HEK293 (cell line): Measurements from ENCODE around the gene ATF2.
"Not testable (repeated sequence)": the region's sequence is repeated elsewhere in the genome, so short reads cannot be mapped to it uniquely, and the experiment has no call there.

Experiments
- CTCF ChIA-PET: fragments of 350-600 bp; formaldehyde crosslinking; extraction: SDS; loops from one replicate; lab custom pipeline; 2021; ENCODE audit warnings: antibody characterized with exemption; lab: Yijun Ruan, JAX
- POLR2A ChIA-PET: fragments of 300-600 bp; formaldehyde crosslinking; extraction: SDS; loops from one replicate; lab custom pipeline; 2020; ENCODE audit warnings: antibody characterized with exemption, inconsistent platforms; lab: Yijun Ruan, JAX
- H3K27ac ChIP-seq: fragments of 200-500 bp; sonication (Bioruptor generic); 2 replicates; pipeline ENCODE4 v1.5.1; 2014; ENCODE audit warnings: low read depth, low read length, control low read depth, inconsistent platforms; ENCODE audit errors: extremely low read depth
- H3K36me3 ChIP-seq, 2 experiments: fragments of 200-500 bp in 1 of 2; sonication (Bioruptor generic) in 1 of 2; 1 replicate in 1 of 2; 2 replicates in 1 of 2; pipeline ENCODE4 v1.5.1; 2014 to 2017; ENCODE audit warnings: inconsistent platforms in 2 of 2, low read length in 2 of 2; ENCODE audit not compliant: control insufficient read depth in 2 of 2, insufficient read depth in 1 of 2
- H3K4me1 ChIP-seq: fragments of 200-500 bp; sonication (Bioruptor generic); 2 replicates; pipeline ENCODE4 v1.5.1; 2014; ENCODE audit warnings: mild to moderate bottlenecking, low read length, inconsistent platforms; ENCODE audit not compliant: control insufficient read depth, insufficient read depth
- H3K4me3 ChIP-seq: 2 replicates; pipeline ENCODE4 v1.5.1; 2011; ENCODE audit warnings: low read depth, mild to moderate bottlenecking, control low read depth, low read length, moderate library complexity
- H3K9me3 ChIP-seq: fragments of 200-500 bp; sonication (Bioruptor generic); 2 replicates; pipeline ENCODE4 v1.5.1; 2014; ENCODE audit warnings: low read depth, low read length, inconsistent platforms; ENCODE audit not compliant: control insufficient read depth, insufficient read depth
- HOXC10 ChIP-seq: sonication (generic); formaldehyde crosslinking; IDR thresholded peaks from 2 replicates; pipeline ENCODE4 v1.8.1; 2023; ENCODE audit warnings: mild to moderate bottlenecking, missing genetic modification reagents
- KLF7 ChIP-seq: fragments of 450-650 bp; formaldehyde crosslinking; IDR thresholded peaks from 2 replicates; pipeline ENCODE4 v1.5.1; 2016; ENCODE audit warnings: missing biosample characterization, missing genetic modification characterization, borderline replicate concordance
- PRDM10 ChIP-seq: fragments of 450-650 bp; formaldehyde crosslinking; IDR thresholded peaks from 2 replicates; pipeline ENCODE4 v1.5.1; 2016; ENCODE audit warnings: missing biosample characterization, missing genetic modification characterization
- SCRT1 ChIP-seq: fragments of 450-650 bp; formaldehyde crosslinking; IDR thresholded peaks from 2 replicates; pipeline ENCODE4 v1.5.1; 2016; ENCODE audit warnings: missing biosample characterization, missing genetic modification characterization, borderline replicate concordance
- SCRT2 ChIP-seq: fragments of 450-650 bp; formaldehyde crosslinking; IDR thresholded peaks from 2 replicates; pipeline ENCODE4 v1.5.1; 2016; ENCODE audit warnings: missing biosample characterization, missing genetic modification characterization
- SP7 ChIP-seq: fragments of 450-650 bp; formaldehyde crosslinking; IDR thresholded peaks from 2 replicates; pipeline ENCODE4 v1.5.1; 2016; ENCODE audit warnings: missing biosample characterization, missing genetic modification characterization
- ZBTB1 ChIP-seq: fragments of 450-650 bp; formaldehyde crosslinking; IDR thresholded peaks from 2 replicates; pipeline ENCODE4 v1.5.1; 2016; ENCODE audit warnings: missing biosample characterization, missing genetic modification characterization
- ZBTB17 ChIP-seq: fragments of 450-650 bp; formaldehyde crosslinking; IDR thresholded peaks from 2 replicates; pipeline ENCODE4 v1.5.1; 2016; ENCODE audit warnings: missing biosample characterization, missing genetic modification characterization
- ZBTB44 ChIP-seq: fragments of 450-650 bp; IDR thresholded peaks from 2 replicates; pipeline ENCODE4 v1.5.1; 2018; ENCODE audit warnings: missing biosample characterization, mild to moderate bottlenecking, missing genetic modification characterization
- ZIC2 ChIP-seq: fragments of 450-650 bp; formaldehyde crosslinking; IDR thresholded peaks from 2 replicates; pipeline ENCODE4 v1.5.1; 2016; ENCODE audit warnings: missing biosample characterization, missing genetic modification characterization
- ZNF121 ChIP-seq: fragments of 450-650 bp; formaldehyde crosslinking; IDR thresholded peaks from 2 replicates; pipeline ENCODE4 v1.5.1; 2016; ENCODE audit warnings: missing biosample characterization, missing genetic modification characterization
- ZNF155 ChIP-seq: fragments of 450-650 bp; formaldehyde crosslinking; IDR thresholded peaks from 2 replicates; pipeline ENCODE4 v1.5.1; 2016; ENCODE audit warnings: missing biosample characterization, missing genetic modification characterization
- ZNF2 ChIP-seq: fragments of 450-650 bp; formaldehyde crosslinking; IDR thresholded peaks from 2 replicates; pipeline ENCODE4 v1.5.1; 2016; ENCODE audit warnings: missing biosample characterization, missing genetic modification characterization
- ZNF211 ChIP-seq: fragments of 450-650 bp; formaldehyde crosslinking; IDR thresholded peaks from 2 replicates; pipeline ENCODE4 v1.5.1; 2016; ENCODE audit warnings: low read depth, missing biosample characterization, missing genetic modification characterization
- ZNF324 ChIP-seq: fragments of 450-650 bp; formaldehyde crosslinking; IDR thresholded peaks from 2 replicates; pipeline ENCODE4 v1.5.1; 2016; ENCODE audit warnings: missing biosample characterization, missing genetic modification characterization
- ZNF354C ChIP-seq: fragments of 450-650 bp; formaldehyde crosslinking; IDR thresholded peaks from 2 replicates; pipeline ENCODE4 v1.5.1; 2016; ENCODE audit warnings: missing biosample characterization, missing genetic modification characterization, low read depth, borderline replicate concordance
- ZNF426 ChIP-seq: fragments of 450-650 bp; formaldehyde crosslinking; IDR thresholded peaks from 2 replicates; pipeline ENCODE4 v1.5.1; 2017; ENCODE audit warnings: missing biosample characterization, missing genetic modification characterization, mild to moderate bottlenecking, inconsistent platforms, moderate library complexity
- ZNF580 ChIP-seq: fragments of 450-650 bp; formaldehyde crosslinking; IDR thresholded peaks from 2 replicates; pipeline ENCODE4 v1.5.1; 2016; ENCODE audit warnings: missing biosample characterization, missing genetic modification characterization
- ZNF585B ChIP-seq: fragments of 450-650 bp; formaldehyde crosslinking; IDR thresholded peaks from 2 replicates; pipeline ENCODE4 v1.5.1; 2016; ENCODE audit warnings: missing biosample characterization, missing genetic modification characterization
- ZNF654 ChIP-seq: fragments of 450-650 bp; formaldehyde crosslinking; IDR thresholded peaks from 2 replicates; pipeline ENCODE4 v1.5.1; 2016; ENCODE audit warnings: low read depth, missing biosample characterization, missing genetic modification characterization
- ZNF660 ChIP-seq: fragments of 450-650 bp; IDR thresholded peaks from 2 replicates; pipeline ENCODE4 v1.5.1; 2018; ENCODE audit warnings: missing biosample characterization, mild to moderate bottlenecking, missing genetic modification characterization
- ZNF830 ChIP-seq: fragments of 450-650 bp; IDR thresholded peaks from 2 replicates; pipeline ENCODE4 v1.5.0; 2018; ENCODE audit warnings: missing biosample characterization, missing genetic modification characterization, low read depth, mild to moderate bottlenecking, moderate library complexity

The ATF2 gene

GRCh38 chr2:175111200-175111657, 56.8 kb downstream of the ATF2 start:
- Histone ChIP-seq H3K36me3 (peaks cover 15 to 78% of the 10 kb centered on the region in 2 experiments), H3K4me1 (no peaks in the 10 kb centered on the region), H3K4me3 (no peak overlapping the region), H3K9me3 (no peaks in the 10 kb centered on the region), H3K27ac (no peak overlapping the region)
- peak; percentile 81 for TF ChIP-seq SCRT2 (tag by site-specific recombination)
- TF ChIP-seq SCRT1 (tag by site-specific recombination): 0 out of 2 replicates have a peak, but pooled peaks have one; percentile 41
- no peak for TF ChIP-seq ZBTB44
- no peak for TF ChIP-seq HOXC10 (CRISPR knock-in tag)
- peak; percentile 35 for TF ChIP-seq ZNF654 (tag by site-specific recombination)
- no peak for TF ChIP-seq ZNF585B (tag by site-specific recombination)
- no peak for TF ChIP-seq ZBTB17 (tag by site-specific recombination)
- TF ChIP-seq ZIC2 (tag by site-specific recombination): no peak
- ChIA-PET POLR2A (no interaction called here), CTCF (interaction anchor here (0.6 to 3.0 kb wide), 13 partner anchors 9 to 339 kb away, joined by 3 to 11 read pairs (median 4); no protein-coding TSS in a partner anchor)

GRCh38 chr2:175108091-175108490, 59.9 kb downstream of the ATF2 start:
- CTCF ChIA-PET: not testable (repeated sequence)

GRCh38 chr2:175107146-175107545, 60.9 kb downstream of the ATF2 start:
- peaks cover 11 to 63% of the 10 kb centered on the region in 2 experiments for H3K36me3 ChIP-seq
- CTCF ChIA-PET: no interaction called here
- TF ChIP-seq ZNF2 (no peak), ZNF155 (tag by site-specific recombination) (no peak), ZNF211 (tag by site-specific recombination) (no peak), ZBTB1 (tag by site-specific recombination) (no peak), KLF7 (tag by site-specific recombination) (no peak), ZNF830 (tag by site-specific recombination) (no peak), ZNF121 (tag by site-specific recombination) (no peak)
- TF ChIP-seq, all 188 proteins: peak for 0

More at GRCh38 chr2:175108091-175108490, 59.9 kb downstream of the ATF2 start:
- peaks cover 6 to 64% of the 10 kb centered on the region in 2 experiments for H3K36me3 ChIP-seq
- H3K27ac ChIP-seq, H3K4me3 ChIP-seq, POLR2A ChIA-PET, H3K9me3 ChIP-seq, H3K4me1 ChIP-seq: not testable (repeated sequence)

GRCh38 chr2:175103191-175103590, 64.8 kb downstream of the ATF2 start:
- CTCF ChIA-PET: interaction anchor here (0.6 to 1.0 kb wide), 6 partner anchors 14 to 465 kb away, joined by 3 to 7 read pairs (median 3); no protein-coding TSS in a partner anchor
- peaks cover 10 to 53% of the 10 kb centered on the region in 2 experiments for H3K36me3 ChIP-seq
- TF ChIP-seq SP7: no peak
- no peak for TF ChIP-seq ZNF354C (tag by site-specific recombination)
- TF ChIP-seq ZNF580: no peak
- TF ChIP-seq ZNF426 (tag by site-specific recombination): no peak
- TF ChIP-seq ZNF660: no peak
- no peak for TF ChIP-seq ZNF324 (tag by site-specific recombination)
- TF ChIP-seq PRDM10 (tag by site-specific recombination): no peak

More at GRCh38 chr2:175107146-175107545, 60.9 kb downstream of the ATF2 start:
- no peaks in the 10 kb centered on the region for H3K9me3 ChIP-seq
- H3K27ac ChIP-seq: no peak overlapping the region
- POLR2A ChIA-PET: no interaction called here
- H3K4me1 ChIP-seq: no peaks in the 10 kb centered on the region
- no peak overlapping the region for H3K4me3 ChIP-seq

More at GRCh38 chr2:175103191-175103590, 64.8 kb downstream of the ATF2 start:
- H3K4me1 ChIP-seq: no peaks in the 10 kb centered on the region
- H3K9me3 ChIP-seq: no peaks in the 10 kb centered on the region
- no peak overlapping the region for H3K27ac ChIP-seq
- POLR2A ChIA-PET: no interaction called here
- no peak overlapping the region for H3K4me3 ChIP-seq
